Activated naive CD8-positive, alpha-beta T cell treated with anti-CD3 and anti-CD28 coated beads for 36 hours (primary cell): Measurements from ENCODE around the gene SLX9. TPM values are rescaled to one million over a fixed set of nuclear protein-coding genes. Genes with fewer than 3 reads are reported as not detected.
A peak's percentile ranks its signal among the peaks of the same experiment; 100 is the strongest.
"Not testable (repeated sequence)": the region's sequence is repeated elsewhere in the genome, so short reads cannot be mapped to it uniquely, and the experiment has no call there.

Experiments used
- DNase-seq: peaks from one replicate; pipeline ENCODE4 v3.0.0; 2021
- H3K27ac Mint-ChIP-seq: one replicate; pipeline ENCODE4 v1.8.0; 2022; ENCODE audit warnings: mild to moderate bottlenecking, moderate library complexity, mixed read lengths
- H3K27me3 Mint-ChIP-seq: one replicate; pipeline ENCODE4 v1.8.0; 2022; ENCODE audit warnings: mild to moderate bottlenecking, mixed read lengths
- H3K36me3 Mint-ChIP-seq: one replicate; pipeline ENCODE4 v1.8.0; 2021; ENCODE audit warnings: mild to moderate bottlenecking, mixed read lengths
- H3K4me1 Mint-ChIP-seq: one replicate; pipeline ENCODE4 v1.8.0; 2021; ENCODE audit warnings: mixed read lengths
- H3K4me3 Mint-ChIP-seq: one replicate; pipeline ENCODE4 v1.8.0; 2022; ENCODE audit warnings: mild to moderate bottlenecking, moderate library complexity, mixed read lengths
- H3K9me3 Mint-ChIP-seq: one replicate; pipeline ENCODE4 v1.8.0; 2022; ENCODE audit warnings: mixed read lengths
- total RNA-seq, 2 experiments: library from RNA; stranded (reverse); gene quantifications; one replicate each; pipeline ENCODE4 v1.2.3, GENCODE V29; 2021

Gene SLX9
- total RNA-seq, 2 experiments from 2014 or later, result 85.9 to 93.6 TPM

- peaks cover under 1% of the 10 kb centered on the region for H3K9me3 Mint-ChIP-seq
- H3K4me1 Mint-ChIP-seq, result peaks cover 56% of the 10 kb centered on the region
- no peak for DNase-seq
- H3K36me3 Mint-ChIP-seq, result peaks cover 40% of the 10 kb centered on the region
- H3K27me3 Mint-ChIP-seq, result no peaks in the 10 kb centered on the region
- peak overlapping the region; percentile 90 for H3K4me3 Mint-ChIP-seq
- H3K27ac Mint-ChIP-seq, result peak overlapping the region; percentile 80
Measured at GRCh38 chr21:44918581-44919033, 21.2 kb upstream of the SLX9 start.

GRCh38 chr21:44919111-44919912, 20.5 kb upstream of the SLX9 start:
- Mint-ChIP-seq H3K4me1 (peaks cover 58% of the 10 kb centered on the region), H3K27ac (peak overlapping the region; percentile 98), H3K36me3 (peaks cover 47% of the 10 kb centered on the region), H3K4me3 (peak overlapping the region; percentile 94), H3K9me3 (peaks cover 5% of the 10 kb centered on the region), H3K27me3 (no peaks in the 10 kb centered on the region)
- peak; percentile 32 for DNase-seq

- DNase-seq, result peak; percentile 21
- H3K9me3 Mint-ChIP-seq, result peaks cover 5% of the 10 kb centered on the region
- H3K27me3 Mint-ChIP-seq, result no peaks in the 10 kb centered on the region
- H3K4me3 Mint-ChIP-seq, result peak overlapping the region; percentile 94
- H3K27ac Mint-ChIP-seq, result peak overlapping the region; percentile 98
- H3K4me1 Mint-ChIP-seq, result peaks cover 60% of the 10 kb centered on the region
- H3K36me3 Mint-ChIP-seq, result peaks cover 48% of the 10 kb centered on the region
Measured at GRCh38 chr21:44919913-44920693, 19.7 kb upstream of the SLX9 start.

GRCh38 chr21:44920694-44921604, 18.9 kb upstream of the SLX9 start, which contains the start of gene ITGB2:
ITGB2 (minus strand) TSS chr21:44920899; CDS start chr21:44910782, 10,117 bp downstream.
- DNase-seq, result peak; percentile 79
- peak within 1 kb of the TSS; percentile 94 for H3K4me3 Mint-ChIP-seq
- peaks cover 45% of the 10 kb centered on the region for H3K36me3 Mint-ChIP-seq
- peaks cover 58% of the 10 kb centered on the region for H3K4me1 Mint-ChIP-seq
- peak within 1 kb of the TSS; percentile 98 for H3K27ac Mint-ChIP-seq
- no peaks in the 10 kb centered on the region for H3K27me3 Mint-ChIP-seq
- peaks cover 5% of the 10 kb centered on the region for H3K9me3 Mint-ChIP-seq

- DNase-seq, result no peak
- H3K27me3 Mint-ChIP-seq, result no peaks in the 10 kb centered on the region
- H3K9me3 Mint-ChIP-seq, result peaks cover 5% of the 10 kb centered on the region
- H3K4me1 Mint-ChIP-seq, result peaks cover 59% of the 10 kb centered on the region
- H3K27ac Mint-ChIP-seq, result peak overlapping the region; percentile 84
- peak overlapping the region; percentile 94 for H3K4me3 Mint-ChIP-seq
- H3K36me3 Mint-ChIP-seq, result peaks cover 43% of the 10 kb centered on the region
Measured at GRCh38 chr21:44921928-44922327, 17.9 kb upstream of the SLX9 start.

GRCh38 chr21:44923480-44924084, 16.2 kb upstream of the SLX9 start:
- Mint-ChIP-seq H3K27ac (peak overlapping the region; percentile 98), H3K27me3 (no peaks in the 10 kb centered on the region), H3K4me3 (no peak overlapping the region), H3K9me3 (peaks cover 5% of the 10 kb centered on the region), H3K36me3 (peaks cover 39% of the 10 kb centered on the region), H3K4me1 (peaks cover 58% of the 10 kb centered on the region)
- DNase-seq, result no peak

- DNase-seq, result no peak
- Mint-ChIP-seq H3K27me3 (no peaks in the 10 kb centered on the region), H3K36me3 (peaks cover 31% of the 10 kb centered on the region), H3K4me3 (peak overlapping the region; percentile 61), H3K4me1 (peaks cover 67% of the 10 kb centered on the region), H3K27ac (peak overlapping the region; percentile 98), H3K9me3 (peaks cover 6% of the 10 kb centered on the region)
Measured at GRCh38 chr21:44924606-44925377, 15.0 kb upstream of the SLX9 start.

- Mint-ChIP-seq H3K27me3 (no peaks in the 10 kb centered on the region), H3K27ac (peak overlapping the region; percentile 98), H3K36me3 (peaks cover 27% of the 10 kb centered on the region), H3K9me3 (peaks cover 6% of the 10 kb centered on the region), H3K4me1 (peaks cover 73% of the 10 kb centered on the region), H3K4me3 (peak overlapping the region; percentile 61)
- no peak for DNase-seq
Measured at GRCh38 chr21:44925378-44925755, 14.5 kb upstream of the SLX9 start.

- H3K27ac Mint-ChIP-seq, result peak overlapping the region; percentile 98
- H3K4me1 Mint-ChIP-seq, result peaks cover 80% of the 10 kb centered on the region
- peaks cover 6% of the 10 kb centered on the region for H3K9me3 Mint-ChIP-seq
- H3K4me3 Mint-ChIP-seq, result peak overlapping the region; percentile 84
- peak; percentile 57 for DNase-seq
- peaks cover 19% of the 10 kb centered on the region for H3K36me3 Mint-ChIP-seq
- H3K27me3 Mint-ChIP-seq, result no peaks in the 10 kb centered on the region
Measured at GRCh38 chr21:44926331-44927101, 13.3 kb upstream of the SLX9 start.

- Mint-ChIP-seq H3K27ac (peak overlapping the region; percentile 98), H3K36me3 (peaks cover 15% of the 10 kb centered on the region), H3K4me1 (peaks cover 77% of the 10 kb centered on the region), H3K9me3 (peaks cover 6% of the 10 kb centered on the region), H3K27me3 (no peaks in the 10 kb centered on the region), H3K4me3 (peak overlapping the region; percentile 84)
- no peak for DNase-seq
Measured at GRCh38 chr21:44927259-44927586, 12.6 kb upstream of the SLX9 start.

- peaks cover 6% of the 10 kb centered on the region for H3K9me3 Mint-ChIP-seq
- peaks cover 15% of the 10 kb centered on the region for H3K36me3 Mint-ChIP-seq
- peaks cover 75% of the 10 kb centered on the region for H3K4me1 Mint-ChIP-seq
- peak overlapping the region; percentile 84 for H3K4me3 Mint-ChIP-seq
- H3K27me3 Mint-ChIP-seq, result no peaks in the 10 kb centered on the region
- DNase-seq, result peak; percentile 88
- H3K27ac Mint-ChIP-seq, result peak overlapping the region; percentile 98
Measured at GRCh38 chr21:44927587-44928461, 12.0 kb upstream of the SLX9 start.

GRCh38 chr21:44928500-44929241, 11.2 kb upstream of the SLX9 start:
- H3K9me3 Mint-ChIP-seq, H3K27me3 Mint-ChIP-seq, DNase-seq: not testable (repeated sequence)
- Mint-ChIP-seq H3K4me3 (peak overlapping the region; percentile 84), H3K36me3 (peaks cover 10% of the 10 kb centered on the region), H3K4me1 (peaks cover 70% of the 10 kb centered on the region), H3K27ac (peak overlapping the region; percentile 98)
